Activated naive CD4-positive, alpha-beta T cell treated with anti-CD3 and anti-CD28 coated beads, Interleukin-2, amount 50 U/mL, for 16 hours (primary cell): ENCODE results near the gene UBE2J2.

Experiments
- DNase-seq: peaks from one replicate; pipeline ENCODE4 v3.0.0-alpha.2; 2020

Gene UBE2J2

DNA sequence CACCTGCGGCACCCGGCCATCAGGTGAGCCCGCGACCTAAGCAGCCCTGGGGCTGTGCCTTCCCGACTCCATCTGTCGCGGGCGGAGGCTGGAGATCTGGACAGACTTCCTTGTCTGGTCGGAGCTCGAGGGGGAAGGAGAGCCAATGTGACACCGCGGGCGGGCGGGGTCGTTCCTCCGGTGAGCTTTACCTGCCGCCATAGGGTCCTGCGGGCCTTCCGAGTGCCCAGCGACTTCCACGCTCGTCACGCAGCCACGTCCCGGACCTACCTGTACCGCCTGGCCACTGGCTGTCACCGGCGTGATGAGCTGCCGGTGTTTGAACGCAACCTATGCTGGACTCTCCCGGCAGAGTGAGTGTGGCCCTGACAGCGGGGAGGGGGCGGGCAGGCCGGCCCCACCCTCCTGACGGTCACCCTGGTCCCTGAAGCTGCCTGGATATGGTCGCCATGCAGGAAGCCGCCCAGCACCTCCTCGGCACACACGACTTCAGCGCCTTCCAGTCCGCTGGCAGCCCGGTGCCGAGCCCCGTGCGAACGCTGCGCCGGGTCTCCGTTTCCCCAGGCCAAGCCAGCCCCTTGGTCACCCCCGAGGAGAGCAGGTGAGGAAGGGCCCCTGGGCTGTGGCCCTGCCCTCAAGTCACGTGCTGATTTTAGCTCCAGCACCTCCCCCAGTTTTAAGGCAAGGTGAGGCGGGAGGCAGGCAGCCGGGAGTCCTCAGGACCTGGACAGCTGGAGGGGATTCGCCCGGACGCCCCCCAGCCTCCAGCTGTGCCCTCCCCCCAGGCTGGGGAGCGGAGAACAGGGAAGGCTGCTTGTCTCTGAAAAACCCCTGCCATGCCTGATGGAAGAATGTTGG lies 35.8 kb upstream of the UBE2J2 start:
- no peak for DNase-seq

DNA sequence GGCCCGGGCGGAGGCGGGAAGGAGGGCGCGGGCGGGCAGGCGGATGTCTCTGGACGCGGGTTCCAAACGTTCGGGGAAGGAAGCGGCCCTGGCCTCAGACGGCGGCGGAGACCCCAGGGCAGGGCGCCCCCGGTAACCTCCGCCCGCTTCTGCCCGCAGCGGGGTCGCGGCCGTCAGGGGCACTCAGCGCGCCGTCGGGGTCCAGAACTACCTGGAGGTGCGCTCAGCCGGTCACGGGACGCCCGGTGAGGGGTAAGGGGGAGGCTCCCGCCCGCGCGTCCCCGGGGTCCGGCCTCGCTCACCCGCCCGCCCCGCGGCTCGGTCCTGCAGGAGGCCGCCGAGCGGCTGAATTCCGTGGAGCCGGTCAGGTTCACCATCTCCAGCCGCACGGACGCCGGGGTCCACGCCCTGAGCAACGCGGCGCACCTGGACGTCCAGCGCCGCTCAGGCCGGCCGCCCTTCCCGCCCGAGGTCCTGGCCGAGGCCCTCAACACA lies 35.1 kb upstream of the UBE2J2 start:
- no peak for DNase-seq

DNA sequence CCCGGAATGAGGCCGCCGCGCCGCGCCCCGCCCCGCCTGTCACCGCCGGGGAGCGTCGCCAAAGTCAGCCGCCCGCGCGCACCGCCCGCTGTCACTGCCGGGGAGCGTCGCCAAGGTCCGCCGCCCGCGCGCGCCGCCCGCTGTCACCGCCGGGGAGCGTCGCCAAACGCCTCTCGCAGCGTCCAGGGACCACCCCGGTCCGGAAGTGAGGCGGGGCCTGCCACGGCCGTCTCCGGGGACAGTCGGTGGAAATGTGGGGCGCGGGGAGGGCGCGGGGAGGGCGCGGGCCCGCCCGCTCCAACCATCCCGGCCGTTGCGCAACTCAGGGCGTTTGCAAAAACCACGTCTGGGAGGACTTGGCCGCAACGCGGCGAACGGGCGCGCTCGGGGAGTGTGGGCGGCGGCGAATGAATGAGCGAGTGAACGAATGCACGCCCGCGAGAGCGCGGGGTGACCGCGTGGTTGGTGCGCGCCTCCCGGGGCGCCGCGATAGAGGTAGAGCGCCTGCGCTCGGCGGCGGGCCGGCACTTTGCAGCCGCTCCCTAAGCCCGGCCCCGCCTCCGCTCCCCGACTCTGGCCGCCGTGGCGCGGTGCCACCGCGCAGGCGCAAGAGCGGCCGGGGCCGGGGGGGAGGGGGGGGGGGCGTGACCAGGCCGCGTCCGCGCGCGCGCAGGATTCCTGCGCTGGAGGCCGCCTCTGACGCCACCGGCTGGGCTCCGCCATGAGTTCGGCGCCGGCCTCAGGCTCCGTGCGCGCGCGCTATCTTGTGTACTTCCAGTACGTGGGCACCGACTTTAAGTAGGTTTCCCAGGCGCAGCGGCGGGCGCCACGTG lies 34.5 kb upstream of the UBE2J2 start, which contains the start of the genes ACAP3 and PUSL1:
TSS of gene ACAP3 (minus strand) at position 8 of the 833 bp plus-strand sequence. CDS start 115 bp downstream, outside the sequence.
TSS of gene PUSL1 (plus strand) at position 675 of the 833 bp plus-strand sequence. CDS start at position 722, 47 bp downstream.
- peak; percentile 91 for DNase-seq

GRCh38 chr1:1307261-1307922 lies 33.7 kb upstream of the UBE2J2 start:
- no peak for DNase-seq

- no peak for DNase-seq
Measured at GRCh38 chr1:1306661-1307260, 33.1 kb upstream of the UBE2J2 start.

DNA sequence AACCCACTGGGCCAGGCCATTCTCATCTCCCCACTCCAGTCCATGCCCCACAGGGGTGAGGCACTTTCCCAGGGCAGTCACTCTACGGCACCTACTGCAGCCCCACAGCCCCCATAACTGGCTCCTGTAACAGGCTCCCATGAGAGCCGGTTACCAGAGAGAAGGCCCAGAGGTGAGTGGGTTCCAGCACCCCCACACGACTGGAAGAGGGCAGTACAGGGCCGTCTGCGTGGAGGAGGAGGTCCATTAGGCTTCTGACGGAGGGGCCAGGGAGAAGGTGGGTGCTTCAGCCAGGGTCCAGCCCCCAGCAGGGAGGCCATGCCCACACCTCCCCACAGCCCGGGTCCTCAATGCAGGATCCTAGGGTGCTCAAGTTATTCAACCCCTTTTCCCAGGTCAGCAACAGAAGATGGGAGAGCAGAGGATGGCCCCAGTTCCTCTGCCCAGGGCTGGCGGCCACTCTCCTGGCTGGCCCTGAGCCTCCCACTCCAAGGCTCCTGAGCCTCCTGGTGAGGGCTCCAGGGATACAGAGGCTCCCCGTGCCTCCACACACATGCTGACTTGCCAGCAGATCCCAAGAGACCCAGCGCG lies 32.5 kb upstream of the UBE2J2 start:
- no peak for DNase-seq

GRCh38 chr1:1305300-1306069 lies 31.8 kb upstream of the UBE2J2 start:
- peak; percentile 78 for DNase-seq

DNA sequence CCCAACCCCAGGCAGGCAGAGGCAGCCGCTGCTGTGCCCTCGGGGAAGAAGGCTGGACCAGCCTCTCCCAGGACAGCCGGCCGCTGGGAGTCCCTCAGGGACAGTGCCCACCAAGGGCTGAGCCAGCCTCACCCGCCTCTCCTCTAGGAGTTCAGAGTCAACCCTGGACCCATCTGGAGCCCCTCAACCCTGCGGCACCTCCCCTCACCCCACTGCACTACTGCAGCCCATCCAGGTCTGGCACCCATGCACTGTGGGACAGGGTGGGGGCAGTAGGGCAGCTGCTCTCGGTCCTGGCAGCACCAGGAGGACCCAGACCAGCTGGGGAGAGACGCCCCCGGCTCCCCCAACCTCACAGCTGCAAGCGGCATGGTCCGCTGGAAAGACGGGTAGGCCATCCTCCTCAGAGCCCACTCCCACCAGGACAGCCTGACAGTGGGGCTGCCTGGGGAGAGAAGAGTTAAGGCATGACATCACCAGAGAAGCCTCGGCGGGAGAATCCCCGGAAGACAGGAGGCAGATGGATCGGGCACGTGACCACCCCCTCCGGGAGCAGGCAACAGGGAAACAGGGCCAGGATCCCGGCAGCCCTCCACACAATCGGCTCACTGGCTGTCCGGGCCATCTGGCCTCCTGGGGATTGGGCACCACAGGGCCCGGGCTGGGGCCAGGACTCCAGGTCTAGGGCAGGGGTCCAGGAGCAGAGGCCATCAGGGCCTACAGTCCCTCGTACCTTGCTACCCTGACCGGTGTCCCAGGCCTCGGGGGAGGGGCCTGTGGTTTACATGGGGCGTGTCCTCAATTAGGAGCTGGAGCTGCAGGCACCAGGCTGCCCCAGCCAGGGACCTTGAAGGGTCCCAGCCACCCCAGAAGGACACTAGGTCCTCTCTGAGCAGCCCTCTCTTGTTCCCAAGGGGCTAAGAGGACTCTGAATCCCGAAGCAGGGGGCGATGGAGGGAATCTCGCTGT lies 31.0 kb upstream of the UBE2J2 start:
- no peak for DNase-seq

GRCh38 chr1:1303736-1304135 lies 30.1 kb upstream of the UBE2J2 start:
- no peak for DNase-seq

- DNase-seq = no peak
Measured at GRCh38 chr1:1302951-1303509, 29.4 kb upstream of the UBE2J2 start.

DNA sequence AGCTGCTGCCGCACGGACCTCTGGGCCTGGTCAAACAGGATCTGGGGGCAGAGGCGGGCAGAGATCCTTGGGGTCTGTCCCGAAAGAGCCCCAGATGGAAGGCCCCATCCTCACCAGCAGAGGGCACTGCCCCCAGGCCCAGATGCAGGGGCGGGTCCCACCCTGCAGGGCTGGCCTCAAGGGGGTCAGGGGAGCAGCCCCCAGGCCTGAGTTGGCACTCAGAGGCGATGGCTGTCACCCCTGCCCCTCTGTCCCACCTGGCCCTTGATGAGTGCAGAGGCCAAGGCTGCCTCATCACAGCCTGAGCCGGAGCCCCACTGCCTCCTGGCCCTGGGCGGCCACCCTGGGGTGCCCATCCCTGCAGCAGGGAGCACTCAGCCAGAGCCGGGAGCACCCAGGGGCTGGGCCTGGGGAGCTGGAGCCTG lies 28.4 kb upstream of the UBE2J2 start:
- no peak for DNase-seq

DNA sequence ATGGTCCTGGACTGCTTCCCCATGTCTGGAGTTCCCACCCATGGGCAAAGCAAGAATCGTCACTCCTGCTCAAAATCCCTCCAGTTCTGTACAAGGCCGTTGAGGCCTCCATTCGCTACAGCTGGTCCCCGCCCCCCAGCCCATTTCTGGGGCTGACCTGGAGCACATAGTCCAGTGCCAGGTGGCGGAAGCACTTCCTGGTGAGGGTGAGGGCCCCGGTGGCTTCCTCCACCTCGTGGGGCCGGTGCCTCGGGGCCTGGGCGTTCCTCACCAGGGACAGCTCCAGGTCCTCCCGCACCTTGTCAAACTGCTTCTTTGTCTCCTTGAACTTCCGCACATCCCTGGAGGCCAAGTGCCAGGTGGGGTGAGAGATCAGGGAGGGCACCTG lies 26.7 kb upstream of the UBE2J2 start:
- no peak for DNase-seq

- DNase-seq = peak; percentile 38
Measured at GRCh38 chr1:1299686-1300351, 26.2 kb upstream of the UBE2J2 start.

GRCh38 chr1:1298861-1299685 lies 25.4 kb upstream of the UBE2J2 start:
- no peak for DNase-seq

DNA sequence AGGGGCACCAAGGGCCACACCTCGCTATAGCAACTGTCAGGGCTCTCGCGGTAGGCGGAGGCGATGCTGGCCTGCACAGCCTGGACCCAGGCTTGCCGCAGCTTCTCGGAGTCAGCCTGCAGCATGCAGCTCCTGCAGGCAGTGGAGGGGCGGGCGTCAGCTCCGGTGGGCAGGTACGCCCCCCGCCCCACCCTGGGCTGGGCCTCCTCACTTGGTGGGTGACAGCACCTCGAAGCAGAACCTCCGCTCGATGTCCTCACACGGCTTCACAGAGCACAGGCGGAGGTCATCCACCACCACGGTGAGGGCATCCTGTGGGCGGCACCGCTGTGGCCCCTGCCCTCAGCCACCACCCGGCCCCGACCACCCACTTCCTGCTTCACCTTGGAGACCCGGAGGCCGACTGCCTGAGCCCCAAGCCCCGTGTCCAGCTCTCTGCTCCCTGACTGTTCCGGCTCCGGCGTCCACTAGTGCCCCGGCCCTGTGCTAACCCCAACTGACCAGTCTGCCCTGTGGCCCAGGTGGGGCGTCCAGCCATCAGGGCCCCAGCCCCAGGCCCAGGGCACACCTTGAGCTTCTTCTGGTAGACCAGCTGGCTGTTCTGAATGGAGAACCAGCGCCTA lies 24.3 kb upstream of the UBE2J2 start:
- no peak for DNase-seq

DNA sequence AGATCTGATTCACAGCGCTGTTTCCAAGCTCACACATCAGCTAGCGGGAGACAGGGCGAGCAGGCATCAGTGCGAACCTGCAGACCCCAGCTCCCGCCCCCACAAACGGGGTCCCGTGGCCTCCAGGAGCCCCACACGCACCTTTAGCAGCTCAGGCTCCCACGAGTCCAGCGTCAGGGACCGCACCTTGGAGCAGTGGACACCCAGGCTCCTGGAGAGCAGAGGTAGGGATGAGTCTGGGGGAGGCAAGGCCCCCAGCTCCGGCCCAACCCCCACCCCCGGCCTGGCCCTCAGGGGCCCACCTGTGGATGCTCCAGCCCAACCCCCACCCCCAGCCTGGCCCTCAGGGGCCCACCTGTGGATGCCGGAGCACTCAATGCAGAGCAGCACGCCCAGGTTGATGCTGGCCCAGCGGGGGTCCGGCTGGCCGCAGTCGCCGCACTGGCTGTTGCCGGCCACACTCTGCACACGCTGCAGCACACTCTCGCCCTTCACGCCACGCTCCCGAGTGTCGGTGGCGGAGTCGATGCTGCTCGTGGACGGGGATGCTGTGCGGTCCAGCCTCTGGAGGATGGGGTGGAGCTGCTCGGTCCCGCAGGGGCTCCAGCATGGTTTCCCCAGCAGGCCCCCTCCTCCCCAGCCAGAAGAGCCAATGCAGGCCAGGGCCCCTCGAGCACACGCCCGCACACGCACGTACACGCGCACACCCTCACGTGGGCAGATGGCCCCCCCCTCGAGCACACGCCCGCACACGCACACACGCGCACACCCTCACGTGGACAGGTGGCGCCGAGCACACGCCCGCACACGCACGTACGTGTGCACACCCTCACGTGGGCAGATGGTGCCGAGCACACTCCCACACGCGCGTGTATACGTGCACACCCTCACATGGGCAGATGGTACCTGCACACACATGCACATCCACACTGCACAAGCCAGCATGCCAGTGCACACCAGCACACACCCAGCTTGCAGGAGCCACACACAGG lies 22.7 kb upstream of the UBE2J2 start:
- DNase-seq = no peak
